HFF-Myc (cell line): ENCODE data around the gene LPO.

Source experiments
- DNase-seq: peaks from one replicate; pipeline ENCODE4 v3.0.0-alpha.2; 2011; ENCODE audit warnings: low read depth; ENCODE audit errors: extremely low read depth
- H3K4me3 ChIP-seq: replicated peaks from 2 replicates; pipeline ENCODE4 v1.5.1; 2011; ENCODE audit warnings: low read depth, mild to moderate bottlenecking, control low read depth, low read length
- CTCF ChIP-seq: IDR thresholded peaks from 2 replicates; pipeline ENCODE4 v1.5.1; 2012; ENCODE audit warnings: mild to moderate bottlenecking, low read depth, low read length, control low read depth; ENCODE audit errors: missing control alignments

LPO gene

GRCh38 chr17:58284613-58285421, 46.4 kb downstream of the LPO start:
- DNase-seq: no peak
- TF ChIP-seq CTCF: no peak
- no peak overlapping the region for H3K4me3 ChIP-seq

GRCh38 chr17:58285422-58285810, 47.0 kb downstream of the LPO start:
- no peak overlapping the region for H3K4me3 ChIP-seq

GRCh38 chr17:58289869-58290268, 51.5 kb downstream of the LPO start:
- DNase-seq: no peak

More at GRCh38 chr17:58285422-58285810, 47.0 kb downstream of the LPO start:
- no peak for TF ChIP-seq CTCF
- DNase-seq: no peak

GRCh38 chr17:58291246-58291645, 52.9 kb downstream of the LPO start:
- H3K4me3 ChIP-seq: no peak overlapping the region
- TF ChIP-seq CTCF: no peak
- DNase-seq: no peak

More at GRCh38 chr17:58289869-58290268, 51.5 kb downstream of the LPO start:
- H3K4me3 ChIP-seq: no peak overlapping the region
- TF ChIP-seq CTCF: no peak

- TF ChIP-seq CTCF: no peak
- DNase-seq: no peak
- H3K4me3 ChIP-seq: no peak overlapping the region
Measured at GRCh38 chr17:58294034-58294433, 55.6 kb downstream of the LPO start.

- no peak overlapping the region for H3K4me3 ChIP-seq
- no peak for DNase-seq
- no peak for TF ChIP-seq CTCF
Measured at GRCh38 chr17:58300336-58300735, 62.0 kb downstream of the LPO start.
